ENCODE measurements around the gene PSMD7.
"Not testable (repeated sequence)": the region's sequence is repeated elsewhere in the genome, so short reads cannot be mapped to it uniquely, and the experiment has no call there.

The PSMD7 gene

GRCh38 chr16:74297145-74297665 lies 591 bp downstream of the PSMD7 start:
- DNase-seq (ENCODE audit: low read depth): no peak

DNA sequence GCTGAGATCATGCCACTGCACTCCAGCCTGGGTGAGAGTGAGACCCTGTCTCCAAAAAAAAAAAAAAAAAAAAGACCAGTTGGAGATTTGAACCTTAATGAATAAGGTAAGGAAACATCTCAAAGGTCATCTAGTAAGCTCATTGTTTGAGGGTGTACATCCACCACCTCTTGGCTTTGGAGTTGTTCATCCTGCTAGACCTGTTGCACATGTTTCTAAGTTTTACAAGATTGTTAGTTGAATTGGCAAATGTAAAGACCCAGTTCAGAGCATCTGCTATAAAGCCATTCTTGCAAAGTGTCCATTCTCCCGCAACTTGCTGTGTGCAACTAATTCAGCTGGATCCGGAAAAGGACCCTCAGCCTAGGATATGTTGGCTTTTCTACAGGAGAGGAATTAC lies 1.5 kb downstream of the PSMD7 start:
- no peak for DNase-seq (ENCODE audit: low read depth)

- DNase-seq (ENCODE audit: low read depth): no peak
Measured at GRCh38 chr16:74302341-74302740, 5.7 kb downstream of the PSMD7 start.

GRCh38 chr16:74304164-74304834 lies 7.7 kb downstream of the PSMD7 start:
- no peak for DNase-seq (ENCODE audit: low read depth)

DNA sequence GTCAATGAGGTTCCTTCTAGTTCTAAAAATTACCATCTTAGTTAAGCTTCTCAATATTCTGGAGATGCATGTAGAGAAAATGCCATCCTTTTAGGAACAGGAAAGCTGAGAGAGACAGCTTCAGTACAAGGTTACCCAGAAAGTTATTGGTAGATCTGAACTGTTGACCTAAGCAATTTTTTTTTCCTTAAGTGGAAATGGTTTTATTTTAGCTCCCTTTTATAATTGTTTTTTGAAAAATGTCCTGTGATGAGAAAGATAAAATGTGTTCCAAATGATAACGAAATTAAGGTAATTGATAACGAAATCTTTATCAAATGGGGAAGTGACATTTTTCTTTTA lies 8.2 kb downstream of the PSMD7 start:
- no peak for DNase-seq (ENCODE audit: low read depth)

DNA sequence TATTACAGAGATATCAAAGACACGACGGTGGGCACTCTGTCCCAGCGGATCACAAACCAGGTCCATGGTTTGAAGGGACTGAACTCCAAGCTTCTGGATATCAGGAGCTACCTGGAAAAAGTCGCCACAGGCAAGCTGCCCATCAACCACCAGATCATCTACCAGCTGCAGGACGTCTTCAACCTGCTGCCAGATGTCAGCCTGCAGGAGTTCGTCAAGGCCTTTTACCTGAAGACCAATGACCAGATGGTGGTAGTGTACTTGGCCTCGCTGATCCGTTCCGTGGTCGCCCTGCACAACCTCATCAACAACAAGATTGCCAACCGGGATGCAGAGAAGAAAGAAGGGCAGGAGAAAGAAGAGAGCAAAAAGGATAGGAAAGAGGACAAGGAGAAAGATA lies 8.7 kb downstream of the PSMD7 start:
- no peak for DNase-seq (ENCODE audit: low read depth)

DNA sequence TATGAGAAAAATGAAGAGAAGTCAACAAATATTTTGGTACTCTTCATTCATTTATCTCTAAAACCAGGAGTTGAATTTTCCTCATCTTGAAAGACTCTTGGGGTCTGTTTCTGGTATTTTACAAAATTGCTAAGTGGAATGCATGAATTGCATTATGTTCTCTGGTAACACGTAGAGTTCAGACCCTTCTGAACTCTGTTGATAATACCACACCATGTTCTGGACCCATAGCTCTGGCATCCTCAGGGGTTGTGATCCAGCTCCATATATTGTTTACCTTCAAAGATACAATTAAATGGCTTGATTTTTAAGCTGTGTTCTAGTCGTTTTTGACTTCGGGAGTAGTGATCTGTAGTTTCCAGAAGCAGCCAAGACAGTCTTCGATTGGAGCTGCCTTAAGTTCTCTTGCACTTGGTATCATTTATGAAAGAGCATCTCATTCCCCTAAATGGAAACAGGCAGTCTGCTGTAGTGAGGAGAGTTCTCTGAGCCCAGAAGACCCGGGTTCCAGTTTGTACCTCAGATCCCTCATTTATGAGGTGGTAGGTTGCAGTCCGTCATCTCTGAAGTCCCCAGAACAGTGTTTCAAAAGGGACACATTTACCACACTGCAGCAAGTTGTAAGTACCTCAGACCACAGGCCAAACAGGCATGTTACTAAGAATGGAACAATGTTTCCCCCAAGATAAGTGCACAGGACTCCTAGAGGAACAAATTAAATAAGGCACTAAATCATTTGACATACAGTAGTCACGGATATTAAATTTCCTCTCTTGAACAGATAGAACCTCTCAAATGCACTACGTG lies 9.6 kb downstream of the PSMD7 start:
- no peak for DNase-seq (ENCODE audit: low read depth)

- no peak for DNase-seq (ENCODE audit: low read depth)
Measured at GRCh38 chr16:74307383-74307782, 10.8 kb downstream of the PSMD7 start.

GRCh38 chr16:74309789-74310781 lies 13.5 kb downstream of the PSMD7 start:
- DNase-seq (ENCODE audit: low read depth): no peak

DNA sequence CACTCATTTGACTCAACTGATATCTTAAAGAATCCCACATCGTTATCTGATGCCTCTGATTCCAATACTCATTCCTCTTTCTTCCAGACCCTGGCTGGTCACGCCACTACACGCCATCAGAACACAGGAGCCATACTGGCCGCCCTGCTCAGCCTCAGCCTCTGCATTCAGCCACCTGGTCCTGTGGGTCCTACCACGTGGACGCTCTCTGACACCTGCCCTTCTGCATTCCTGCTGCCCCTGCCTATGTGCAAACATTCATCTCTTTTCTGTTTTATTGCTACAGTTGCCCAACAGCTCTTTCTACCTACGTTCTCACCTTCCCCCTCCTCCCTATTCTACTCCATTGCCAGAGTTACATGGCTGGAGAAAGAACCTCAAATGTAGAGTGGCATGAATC lies 18.4 kb downstream of the PSMD7 start:
- DNase-seq (ENCODE audit: low read depth): no peak

GRCh38 chr16:74320707-74321106 lies 24.1 kb downstream of the PSMD7 start:
- no peak for DNase-seq (ENCODE audit: low read depth)

GRCh38 chr16:74321356-74321755 lies 24.7 kb downstream of the PSMD7 start:
- DNase-seq (ENCODE audit: low read depth): no peak

DNA sequence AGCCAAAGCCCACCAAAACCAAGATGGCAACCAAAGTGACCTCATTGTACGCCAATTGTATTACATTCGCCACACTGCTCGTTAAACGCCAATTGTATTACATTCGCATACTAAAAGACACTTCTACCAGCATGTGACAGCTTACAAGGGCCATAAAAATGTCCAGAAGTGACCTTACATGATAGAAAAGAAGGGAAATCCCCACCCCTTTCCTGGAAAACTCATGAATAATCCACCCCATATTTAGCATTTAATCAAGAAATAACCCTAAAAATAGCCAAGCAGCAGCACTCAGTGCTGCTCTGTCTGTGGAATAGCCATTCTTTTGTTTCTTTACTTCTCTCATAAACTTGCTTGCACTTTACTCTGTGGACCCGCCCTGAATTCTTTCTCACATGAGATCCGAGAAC lies 25.7 kb downstream of the PSMD7 start:
- DNase-seq (ENCODE audit: low read depth): no peak

DNA sequence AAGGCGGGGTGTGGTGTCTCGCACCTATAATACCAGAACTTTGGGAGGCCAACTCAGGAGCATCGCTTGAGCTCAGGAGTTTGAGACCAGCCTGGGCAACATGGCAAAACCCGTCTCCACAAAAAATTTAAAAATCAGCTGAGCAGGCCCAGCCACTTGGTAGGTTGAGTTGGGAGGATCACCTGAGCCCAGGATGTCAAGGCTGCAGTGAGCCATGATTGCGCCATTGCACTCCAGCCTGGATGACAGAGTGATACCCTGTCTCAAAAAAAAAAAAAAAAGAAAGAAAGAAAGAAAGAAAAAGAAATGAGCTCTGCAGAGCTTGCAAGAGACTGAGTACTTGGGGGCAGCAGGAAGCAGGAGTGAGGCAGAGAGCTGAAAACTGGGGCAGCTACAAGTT lies 28.2 kb downstream of the PSMD7 start:
- DNase-seq (ENCODE audit: low read depth): not testable (repeated sequence)

- DNase-seq (ENCODE audit: low read depth): no peak
Measured at GRCh38 chr16:74325641-74326040, 29.0 kb downstream of the PSMD7 start.

GRCh38 chr16:74328346-74328745 lies 31.7 kb downstream of the PSMD7 start:
- DNase-seq (ENCODE audit: low read depth): not testable (repeated sequence)

- not testable (repeated sequence) for DNase-seq (ENCODE audit: low read depth)
Measured at GRCh38 chr16:74332469-74332868, 35.9 kb downstream of the PSMD7 start.

- DNase-seq (ENCODE audit: low read depth): not testable (repeated sequence)
Measured at GRCh38 chr16:74337506-74337905, 40.9 kb downstream of the PSMD7 start.

DNA sequence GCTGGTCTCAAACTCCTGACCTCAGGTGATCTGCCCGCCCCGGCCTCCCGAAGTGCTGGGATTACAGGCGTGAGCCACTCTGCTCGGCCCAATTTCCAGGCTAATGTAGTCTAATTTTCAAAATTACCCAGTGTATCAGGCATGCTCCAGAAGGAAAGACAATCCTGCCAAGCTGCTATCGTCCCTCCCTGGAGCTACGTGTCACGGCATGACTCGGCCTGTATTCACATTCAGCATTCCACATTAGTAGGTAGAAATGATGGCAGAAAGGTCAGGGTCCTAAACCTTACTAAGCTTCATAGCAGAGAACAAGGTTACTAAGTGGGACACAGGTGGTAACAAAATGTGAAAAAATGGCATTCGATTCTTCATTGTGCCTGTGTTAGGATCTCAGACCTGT lies 42.6 kb downstream of the PSMD7 start:
- not testable (repeated sequence) for DNase-seq (ENCODE audit: low read depth)

DNA sequence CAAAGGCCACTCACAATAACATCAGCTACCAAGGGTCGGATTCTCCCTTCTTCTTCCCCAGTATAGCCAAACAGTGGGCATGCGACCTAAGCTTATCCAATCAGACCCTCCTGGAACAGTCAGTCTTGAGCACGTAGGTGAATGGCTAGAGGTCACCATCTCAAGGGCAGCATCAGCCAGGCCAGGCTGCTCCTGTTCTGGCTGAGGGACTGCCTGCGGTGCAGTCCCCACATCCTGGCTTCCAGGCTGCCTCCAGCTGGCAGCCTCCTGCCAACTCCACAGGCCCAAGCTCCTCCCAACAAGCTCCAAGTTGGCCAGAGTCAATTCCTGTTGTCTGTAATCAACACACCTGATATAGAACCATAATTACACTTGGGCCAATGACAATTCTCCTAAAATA lies 56.4 kb downstream of the PSMD7 start:
- DNase-seq (ENCODE audit: low read depth): not testable (repeated sequence)
